ENCODE data around the gene PPP2R5A. TPM values are rescaled to one million over a fixed set of nuclear protein-coding genes. Genes with fewer than 3 reads are reported as not detected.

PPP2R5A gene
- total RNA-seq, 6 donors from 2014 or later, result 71.2 to 130 (median 88.5) TPM

DNA sequence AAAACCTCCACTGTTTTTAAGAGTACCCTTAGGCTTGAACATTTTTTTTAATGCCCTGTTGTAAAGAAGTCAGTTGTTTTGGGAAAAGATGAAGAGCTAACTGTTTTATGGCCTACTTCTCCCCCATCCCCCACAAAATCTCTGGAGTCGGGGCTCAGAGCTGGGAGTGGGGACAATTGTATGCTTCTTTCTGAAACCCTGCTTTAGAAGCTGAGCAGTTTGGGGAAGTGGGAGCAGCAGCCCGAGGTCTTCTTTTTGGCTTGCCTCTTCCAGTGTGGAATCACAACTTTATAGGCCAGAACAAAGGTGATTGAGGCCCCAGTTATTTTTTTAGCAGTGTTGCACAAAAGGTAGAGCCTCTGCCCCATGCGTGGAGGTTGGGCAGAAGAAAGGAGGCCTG, 25.2 kb downstream of the PPP2R5A start:
- Histone ChIP-seq H3K4me3 (no peak overlapping the region), H3K9me3 (no peaks in the 10 kb centered on the region), H3K4me1 (peaks cover 4 to 43% (median 22%) of the 10 kb centered on the region in 4 donors), H3K27ac (peak overlapping the region in 1 of 4 donors; percentile 44), H3K36me3 (peaks cover 0 to 12% (median 3%) of the 10 kb centered on the region in 4 donors), H3K27me3 (no peaks in the 10 kb centered on the region)
- ATAC-seq (ENCODE audit: low FRiP score in 2 of 2), result no peak
- no peak for TF ChIP-seq EP300 (IDR thresholded peaks at IDR 0.05)
- TF ChIP-seq CTCF (IDR thresholded peaks at IDR 0.05), result no peak
- TF ChIP-seq POLR2AphosphoS5 (IDR thresholded peaks at IDR 0.05), result no peak
- TF ChIP-seq POLR2A (IDR thresholded peaks at IDR 0.05), result no peak
- DNase-seq, result no peak
- WGBS, 2 donors, result 72 to 76% methylated on average over 3 of the region's 3 CpGs

GRCh38 chr1:212311836-212312497, 26.8 kb downstream of the PPP2R5A start:
- WGBS, 2 donors, result 92 to 94% methylated on average over 2 of the region's 2 CpGs
- no peak overlapping the region for H3K27ac ChIP-seq
- no peaks in the 10 kb centered on the region for H3K9me3 ChIP-seq
- H3K36me3 ChIP-seq, result peaks cover 0 to 8% (median 3%) of the 10 kb centered on the region in 4 donors
- H3K4me1 ChIP-seq, result peaks cover 11 to 47% (median 32%) of the 10 kb centered on the region in 4 donors
- no peak overlapping the region for H3K4me3 ChIP-seq
- DNase-seq (no peak), ATAC-seq (ENCODE audit: low FRiP score in 2 of 2) (no peak)
- no peaks in the 10 kb centered on the region for H3K27me3 ChIP-seq
- TF ChIP-seq EP300 (IDR thresholded peaks at IDR 0.05), result no peak
- TF ChIP-seq POLR2AphosphoS5 (IDR thresholded peaks at IDR 0.05), result no peak
- TF ChIP-seq CTCF (IDR thresholded peaks at IDR 0.05), result no peak
- TF ChIP-seq POLR2A (IDR thresholded peaks at IDR 0.05), result no peak

- no peak for DNase-seq
- WGBS, 2 donors, result 66 to 76% methylated on average over 2 of the region's 2 CpGs
- Histone ChIP-seq H3K27me3 (no peaks in the 10 kb centered on the region), H3K9me3 (no peaks in the 10 kb centered on the region), H3K36me3 (peaks cover 0 to 8% (median 3%) of the 10 kb centered on the region in 4 donors), H3K4me3 (no peak overlapping the region), H3K4me1 (peaks cover 11 to 44% (median 36%) of the 10 kb centered on the region in 4 donors), H3K27ac (no peak overlapping the region)
- peak in 1 of 2 donors; percentile 41 for ATAC-seq (ENCODE audit: low FRiP score in 2 of 2)
- no peak for TF ChIP-seq POLR2AphosphoS5 (IDR thresholded peaks at IDR 0.05)
- TF ChIP-seq CTCF (IDR thresholded peaks at IDR 0.05), result no peak
- no peak for TF ChIP-seq EP300 (IDR thresholded peaks at IDR 0.05)
- TF ChIP-seq POLR2A (IDR thresholded peaks at IDR 0.05), result no peak
Observed at GRCh38 chr1:212313616-212314015, 28.4 kb downstream of the PPP2R5A start.

- H3K36me3 ChIP-seq, result no peaks in the 10 kb centered on the region
- peaks cover 11 to 39% (median 24%) of the 10 kb centered on the region in 4 donors for H3K4me1 ChIP-seq
- H3K4me3 ChIP-seq, result no peak overlapping the region
- no peaks in the 10 kb centered on the region for H3K27me3 ChIP-seq
- DNase-seq (no peak), ATAC-seq (ENCODE audit: low FRiP score in 2 of 2) (no peak)
- H3K9me3 ChIP-seq, result no peaks in the 10 kb centered on the region
- H3K27ac ChIP-seq, result no peak overlapping the region
- WGBS, 2 donors, result 82% methylated on average over 2 of the region's 2 CpGs
- no peak for TF ChIP-seq EP300 (IDR thresholded peaks at IDR 0.05)
- no peak for TF ChIP-seq CTCF (IDR thresholded peaks at IDR 0.05)
- TF ChIP-seq POLR2A (IDR thresholded peaks at IDR 0.05), result no peak
- TF ChIP-seq POLR2AphosphoS5 (IDR thresholded peaks at IDR 0.05), result no peak
Observed at GRCh38 chr1:212315184-212315583, 30.0 kb downstream of the PPP2R5A start.

DNA sequence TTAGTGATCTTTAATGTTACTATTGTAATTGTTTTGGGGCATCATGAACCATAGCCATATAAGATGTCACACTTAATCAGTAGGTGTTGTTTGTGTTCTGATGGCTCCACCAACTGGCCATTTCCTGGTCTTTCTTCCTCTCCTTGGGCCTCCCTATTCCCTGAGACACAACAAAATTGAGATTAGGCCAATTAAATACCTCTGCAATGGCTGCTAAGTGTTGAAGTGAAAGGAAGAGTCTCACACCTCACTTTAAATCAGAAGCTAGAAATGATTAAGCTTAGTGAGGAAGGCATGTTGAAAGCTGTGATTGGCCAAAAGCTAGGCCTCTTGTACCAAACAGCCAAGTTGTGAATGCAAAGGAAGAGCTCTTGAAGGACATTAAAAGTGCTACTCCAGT, 30.7 kb downstream of the PPP2R5A start:
- Histone ChIP-seq H3K27me3 (no peaks in the 10 kb centered on the region), H3K36me3 (no peaks in the 10 kb centered on the region), H3K9me3 (no peaks in the 10 kb centered on the region), H3K27ac (no peak overlapping the region), H3K4me3 (no peak overlapping the region), H3K4me1 (peaks cover 7 to 32% (median 17%) of the 10 kb centered on the region in 4 donors)
- ATAC-seq (ENCODE audit: low FRiP score in 2 of 2) (peak; percentile 57 to 71), DNase-seq (no peak)
- TF ChIP-seq POLR2AphosphoS5 (IDR thresholded peaks at IDR 0.05) (no peak), EP300 (IDR thresholded peaks at IDR 0.05) (no peak), CTCF (IDR thresholded peaks at IDR 0.05) (peak in 4 of 6 experiments; percentile 18 to 38 (median 24)), POLR2A (IDR thresholded peaks at IDR 0.05) (no peak)

Measured in upper lobe of left lung (tissue), 6 donors.